Epithelial cell of proximal tubule (primary cell): Measurements from ENCODE around the gene NDST1. TPM values are rescaled to one million over a fixed set of nuclear protein-coding genes. Genes with fewer than 3 reads are reported as not detected.
"Not testable (repeated sequence)": the region's sequence is repeated elsewhere in the genome, so short reads cannot be mapped to it uniquely, and the experiment has no call there.

Experiments used
- DNase-seq: peaks from one replicate; pipeline ENCODE4 v3.0.0-alpha.2; 2011; ENCODE audit warnings: low read depth
- H3K4me3 ChIP-seq: 2 replicates; pipeline ENCODE4 v1.5.1; 2011; ENCODE audit warnings: low read depth, mild to moderate bottlenecking, low read length
- total RNA-seq: library from RNA; depleted of rRNA; stranded (reverse); fragments of >200 nt; gene quantifications from 2 replicates; pipeline ENCODE4 v1.2.3, GENCODE V29; 2015
- TF ChIP-seq, protein P1 (sequence below): conservative IDR thresholded peaks from 2 replicates; pipeline ENCODE4 v1.5.1; 2012; ENCODE audit warnings: low read depth, mild to moderate bottlenecking, low read length

The NDST1 gene
- total RNA-seq, 1 donor from 2014 or later = 65.4 TPM

DNA sequence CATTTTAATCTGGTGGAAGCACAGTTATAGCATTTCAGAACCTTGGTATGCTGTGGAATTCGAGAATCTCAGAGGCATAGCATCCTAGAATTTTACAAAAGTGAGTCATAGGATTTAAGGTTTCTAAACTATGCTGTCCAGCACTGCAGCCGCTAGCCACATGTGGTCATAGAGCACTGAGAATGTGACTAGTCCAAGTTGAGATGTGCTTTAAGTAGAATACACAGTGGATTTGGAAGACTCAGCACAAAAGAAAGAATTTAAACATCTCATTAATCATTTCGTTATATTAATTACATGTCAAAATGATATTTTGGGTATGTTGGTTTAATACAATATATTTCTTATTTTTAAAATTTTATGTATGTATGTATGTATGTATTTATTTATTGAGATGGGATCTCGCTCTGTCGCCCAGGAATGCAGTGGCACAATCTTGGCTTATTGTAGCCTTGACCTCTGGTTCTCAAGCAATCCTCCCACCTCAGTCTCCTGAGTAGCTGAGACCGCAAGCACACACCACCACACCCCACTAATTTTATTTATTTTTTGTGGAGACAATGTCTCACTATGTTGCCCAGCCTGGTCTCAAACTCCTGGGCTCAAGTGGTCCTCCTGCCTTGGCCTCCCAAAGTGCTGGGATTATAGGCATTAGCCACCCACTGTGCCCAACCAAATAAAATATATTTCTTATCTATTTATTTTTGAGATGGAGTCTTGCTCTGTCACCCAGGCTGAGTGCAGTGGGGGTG lies 38.0 kb upstream of the NDST1 start:
- peak; percentile 90 for DNase-seq
- no peak overlapping the region for H3K4me3 ChIP-seq
- TF ChIP-seq, protein P1, sequence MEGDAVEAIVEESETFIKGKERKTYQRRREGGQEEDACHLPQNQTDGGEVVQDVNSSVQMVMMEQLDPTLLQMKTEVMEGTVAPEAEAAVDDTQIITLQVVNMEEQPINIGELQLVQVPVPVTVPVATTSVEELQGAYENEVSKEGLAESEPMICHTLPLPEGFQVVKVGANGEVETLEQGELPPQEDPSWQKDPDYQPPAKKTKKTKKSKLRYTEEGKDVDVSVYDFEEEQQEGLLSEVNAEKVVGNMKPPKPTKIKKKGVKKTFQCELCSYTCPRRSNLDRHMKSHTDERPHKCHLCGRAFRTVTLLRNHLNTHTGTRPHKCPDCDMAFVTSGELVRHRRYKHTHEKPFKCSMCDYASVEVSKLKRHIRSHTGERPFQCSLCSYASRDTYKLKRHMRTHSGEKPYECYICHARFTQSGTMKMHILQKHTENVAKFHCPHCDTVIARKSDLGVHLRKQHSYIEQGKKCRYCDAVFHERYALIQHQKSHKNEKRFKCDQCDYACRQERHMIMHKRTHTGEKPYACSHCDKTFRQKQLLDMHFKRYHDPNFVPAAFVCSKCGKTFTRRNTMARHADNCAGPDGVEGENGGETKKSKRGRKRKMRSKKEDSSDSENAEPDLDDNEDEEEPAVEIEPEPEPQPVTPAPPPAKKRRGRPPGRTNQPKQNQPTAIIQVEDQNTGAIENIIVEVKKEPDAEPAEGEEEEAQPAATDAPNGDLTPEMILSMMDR = no peak

DNA sequence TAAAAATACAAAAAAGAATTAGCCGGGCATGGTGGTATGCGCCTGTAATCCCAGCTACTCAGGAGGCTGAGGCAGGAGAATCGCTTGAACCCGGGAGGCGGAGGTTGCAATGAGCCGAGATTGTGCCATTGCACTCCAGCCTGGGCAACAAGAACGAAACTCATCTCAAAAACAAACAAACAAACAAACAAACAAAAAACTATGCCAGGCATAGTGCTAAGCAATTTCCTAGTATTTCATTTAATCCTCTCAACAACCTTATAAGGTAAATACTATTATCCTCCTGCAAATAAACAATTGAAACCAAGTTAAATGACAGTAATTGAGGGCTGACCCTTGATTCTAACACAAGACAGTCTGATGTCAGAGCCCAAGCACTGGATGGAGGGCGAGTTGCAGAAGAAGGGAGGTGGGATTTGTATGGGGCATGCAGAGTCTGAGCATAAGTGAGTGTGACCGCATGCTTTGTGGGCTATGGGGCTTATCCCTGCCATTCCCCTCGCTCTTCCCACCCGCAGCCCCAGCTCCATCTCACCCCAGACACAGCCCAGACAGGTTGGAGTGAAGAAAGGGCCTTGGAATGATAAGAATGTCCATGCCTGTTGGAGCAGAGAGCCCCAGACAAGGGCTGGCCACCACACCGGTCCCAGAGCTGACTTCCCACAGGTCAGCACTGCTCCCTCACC lies 34.1 kb upstream of the NDST1 start:
- TF ChIP-seq, protein P1 = no peak
- H3K4me3 ChIP-seq = no peak overlapping the region
- peak; percentile 82 for DNase-seq

DNA sequence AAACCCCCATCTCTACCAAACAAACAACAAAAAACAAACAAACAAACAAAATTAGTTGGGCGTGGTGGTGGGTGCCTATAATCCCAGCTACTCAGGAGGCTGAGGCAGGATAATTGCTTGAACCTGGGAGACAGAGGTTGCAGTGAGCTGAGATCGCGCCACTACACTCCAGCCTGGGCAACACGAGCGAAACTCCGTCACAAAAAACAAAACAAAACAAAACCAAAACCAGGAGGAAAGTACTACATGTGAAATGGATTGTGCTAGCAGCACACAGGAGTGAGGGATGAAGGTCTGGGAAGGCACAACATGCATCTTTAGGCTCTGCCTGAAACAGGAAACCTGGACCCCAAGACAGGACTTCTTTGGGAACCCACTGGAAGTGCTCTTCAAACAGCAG lies 31.4 kb upstream of the NDST1 start:
- not testable (repeated sequence) for H3K4me3 ChIP-seq, DNase-seq

DNA sequence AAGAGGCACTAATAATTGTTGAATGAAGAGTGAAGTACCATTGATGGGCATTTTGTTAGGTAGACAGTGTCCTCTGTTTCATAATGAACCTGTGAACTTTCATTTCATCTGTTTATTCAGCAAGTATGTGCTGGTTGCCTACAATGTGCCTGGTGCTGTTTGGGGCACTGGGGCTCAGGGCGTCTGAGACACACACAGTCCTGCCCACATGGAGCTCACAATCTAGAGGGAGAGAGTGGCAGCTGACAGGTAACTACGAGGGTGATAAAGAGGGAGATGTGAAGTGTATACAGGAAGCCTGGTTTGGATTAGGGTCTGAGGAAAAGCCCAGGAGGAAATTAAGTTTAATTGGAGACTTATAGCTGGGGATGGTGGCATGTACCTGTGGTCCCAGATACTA lies 28.5 kb upstream of the NDST1 start:
- TF ChIP-seq, protein P1 = no peak
- DNase-seq = no peak

DNA sequence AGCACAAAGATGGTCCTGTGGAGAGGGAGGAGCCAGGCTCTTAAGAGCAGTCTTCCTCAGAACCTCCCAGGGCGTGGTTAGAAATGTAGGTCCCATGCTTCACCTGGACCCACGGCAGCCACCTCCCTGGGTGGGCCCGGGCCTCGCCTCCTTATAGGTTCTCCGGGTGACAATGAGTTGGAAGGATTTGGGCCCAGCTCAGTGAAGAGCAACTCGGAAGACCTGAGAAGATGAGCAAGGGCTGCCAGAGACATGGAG lies 26.3 kb upstream of the NDST1 start:
- TF ChIP-seq, protein P1 = no peak
- no peak for DNase-seq
- H3K4me3 ChIP-seq = no peak overlapping the region

More for the DNA sequence above, 28.5 kb upstream of the NDST1 start:
- no peak overlapping the region for H3K4me3 ChIP-seq

DNA sequence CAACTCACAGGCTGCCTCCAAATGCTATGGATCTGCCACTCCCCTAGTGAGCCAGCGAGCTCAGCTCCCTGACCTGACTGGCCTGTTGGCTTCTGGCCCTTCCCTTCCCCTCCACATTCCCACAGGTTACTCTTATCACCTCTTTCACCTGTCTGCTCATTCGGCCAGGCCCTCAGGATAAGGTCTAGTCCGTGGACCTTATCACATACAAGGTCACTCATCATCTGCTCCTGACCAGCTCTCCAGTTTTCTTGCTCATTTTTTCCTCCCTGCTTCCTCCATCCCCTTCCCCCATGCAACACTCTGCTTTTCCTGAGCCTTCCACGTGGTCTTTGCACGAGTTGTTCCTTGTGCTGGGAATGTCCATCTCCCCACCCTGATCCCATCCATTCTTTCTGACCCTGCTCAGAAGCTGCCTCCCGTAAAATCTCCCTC lies 25.9 kb upstream of the NDST1 start:
- H3K4me3 ChIP-seq = no peak overlapping the region
- DNase-seq = no peak
- TF ChIP-seq, protein P1 = no peak

DNA sequence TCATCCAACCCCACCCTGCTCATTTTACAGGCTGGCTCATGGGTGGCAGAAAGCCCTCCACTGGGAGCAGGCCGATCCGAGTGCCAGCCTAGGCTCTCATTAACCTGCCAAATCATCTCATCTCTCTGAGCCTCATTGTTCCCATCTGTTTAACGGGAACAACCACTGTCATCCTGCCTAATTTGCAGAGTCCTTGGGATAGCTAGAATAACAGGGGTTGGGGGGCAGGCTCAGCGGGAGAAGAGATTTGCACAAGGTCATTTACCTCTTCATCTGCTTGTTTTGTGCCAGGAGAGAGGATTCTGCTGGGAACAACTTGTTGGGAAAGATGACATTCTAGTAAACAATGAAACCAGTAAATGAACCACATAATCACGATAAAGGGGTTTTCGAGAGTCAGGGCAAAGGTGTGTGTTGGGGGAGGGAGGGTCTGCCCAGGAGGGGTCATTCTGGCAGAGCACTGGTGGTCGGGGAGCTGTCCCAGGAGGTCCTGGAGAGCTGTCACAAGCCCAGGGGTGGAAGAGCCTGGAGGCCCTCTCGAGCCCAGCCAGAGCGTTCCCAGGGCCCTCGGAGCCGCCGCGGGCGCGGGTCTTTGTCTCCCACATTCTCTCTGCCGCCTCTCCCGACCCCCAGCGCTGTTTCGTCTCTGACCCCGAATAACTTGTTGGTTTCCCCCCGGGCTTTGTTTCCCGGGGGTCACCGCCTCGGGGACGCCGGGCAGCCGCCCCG lies 22.8 kb upstream of the NDST1 start:
- TF ChIP-seq, protein P1 = no peak

More for the DNA sequence above, 22.8 kb upstream of the NDST1 start:
- no peak for DNase-seq
- H3K4me3 ChIP-seq = peak overlapping the region; percentile 94
